OCI-LY7 (cell line): ENCODE data around the gene NFX1. TPM values are rescaled to one million over a fixed set of nuclear protein-coding genes. Genes with fewer than 3 reads are reported as not detected.

Experiments
- BruUV-seq: library from RNA; stranded (reverse); fragments of 400-500 nt; replicated peaks from 2 replicates; lab custom pipeline; 2021; lab: Mats Ljungman, UMichigan
- CTCF ChIA-PET: fragments of 300-600 bp; sonication (Branson Sonifier 250); formaldehyde crosslinking; loops from one replicate; lab custom pipeline; 2022; ENCODE audit warnings: antibody characterized with exemption; ENCODE audit not compliant: unreplicated experiment; lab: Charles Lee
- POLR2A ChIA-PET: fragments of 300-600 bp; sonication (Branson Sonifier 250); formaldehyde crosslinking; loops from one replicate; lab custom pipeline; 2022; ENCODE audit warnings: antibody characterized with exemption; lab: Charles Lee
- DNase-seq: peaks from one replicate; pipeline ENCODE4 v3.0.0-alpha.2; 2015; ENCODE audit warnings: low spot score
- H2AFZ ChIP-seq: fragments of 200-600 bp; sonication (generic), shearing (Covaris generic); 2 replicates; pipeline ENCODE4 v1.6.1; 2014; ENCODE audit warnings: mild to moderate bottlenecking, antibody characterized with exemption, low read length, moderate library complexity
- H3K27ac ChIP-seq: fragments of 200-600 bp; sonication (generic); 2 replicates; pipeline ENCODE4 v1.5.1; 2014; ENCODE audit warnings: mixed run types, low read depth, mild to moderate bottlenecking, moderate library complexity, low read length, inconsistent platforms; ENCODE audit not compliant: poor library complexity, severe bottlenecking
- H3K36me3 ChIP-seq: fragments of 200-600 bp; sonication (generic); 2 replicates; pipeline ENCODE4 v1.6.1; 2014; ENCODE audit warnings: mild to moderate bottlenecking, antibody characterized with exemption, low read length, moderate library complexity, mixed read lengths; ENCODE audit not compliant: insufficient read depth
- H3K4me1 ChIP-seq: fragments of 200-600 bp; sonication (generic); 2 replicates; pipeline ENCODE4 v1.5.1; 2014; ENCODE audit warnings: mild to moderate bottlenecking, low read length; ENCODE audit not compliant: insufficient read depth, poor library complexity, severe bottlenecking
- H3K4me2 ChIP-seq: fragments of 200-600 bp; sonication (generic); 2 replicates; pipeline ENCODE4 v1.6.1; 2014; ENCODE audit warnings: mild to moderate bottlenecking, low read length
- H3K4me3 ChIP-seq: fragments of 200-600 bp; sonication (generic); 2 replicates; pipeline ENCODE4 v1.5.1; 2014; ENCODE audit warnings: mild to moderate bottlenecking, low read depth, low read length; ENCODE audit not compliant: poor library complexity, severe bottlenecking
- H3K79me2 ChIP-seq: fragments of 200-600 bp; sonication (generic); 2 replicates; pipeline ENCODE4 v1.6.1; 2016; ENCODE audit warnings: low read depth, mild to moderate bottlenecking, low read length, moderate library complexity, mixed read lengths; ENCODE audit not compliant: insufficient read depth
- H3K9me2 ChIP-seq: fragments of 200-600 bp; sonication (generic); 2 replicates; pipeline ENCODE4 v1.6.1; 2016; ENCODE audit warnings: mild to moderate bottlenecking, low read length, mixed read lengths; ENCODE audit not compliant: insufficient read depth
- H3K9me3 ChIP-seq: fragments of 200-600 bp; sonication (generic); 2 replicates; pipeline ENCODE4 v1.6.1; 2014; ENCODE audit warnings: mild to moderate bottlenecking, mixed run types, low read length, mixed read lengths
- H4K20me1 ChIP-seq: fragments of 200-600 bp; sonication (generic); 2 replicates; pipeline ENCODE4 v1.6.1; 2014; ENCODE audit warnings: mild to moderate bottlenecking, antibody characterized with exemption, low read length, moderate library complexity, mixed read lengths; ENCODE audit not compliant: insufficient read depth
- CTCF ChIP-seq: fragments of 200-600 bp; sonication (generic); conservative IDR thresholded peaks from 2 replicates; pipeline ENCODE4 v1.5.1; 2014; ENCODE audit warnings: mild to moderate bottlenecking, antibody characterized with exemption, low read length, moderate library complexity, mixed read lengths
- EZH2phosphoT487 ChIP-seq: fragments of 200-600 bp; sonication (generic); IDR thresholded peaks from 2 replicates; pipeline ENCODE4 v1.6.1; 2018; ENCODE audit warnings: low read depth, borderline replicate concordance, mild to moderate bottlenecking, mixed run types, antibody characterized with exemption, low read length, moderate library complexity, mixed read lengths
- intact Hi-C: fragments of 100-400 bp; cut with micrococcal nuclease; formaldehyde crosslinking; loops from one replicate; pipeline ENCODE4 v1.10.0; 2022; ENCODE audit not compliant: unreplicated experiment
- total RNA-seq, 2 experiments: library from RNA; depleted of rRNA in 1 of 2; stranded (reverse); fragments of >200 nt in 1 of 2; shearing (Covaris generic) in 1 of 2; gene quantifications; 2 replicates each; pipeline ENCODE4 v1.2.3, GENCODE V29; 2014 to 2022

NFX1 gene
- total RNA-seq, 2 experiments from 2014 or later, result 32.3 to 58.3 TPM

GRCh38 chr9:33256236-33256635 is 34.1 kb upstream of the NFX1 start:
- H3K9me3 ChIP-seq, result no peaks in the 10 kb centered on the region
- H3K27ac ChIP-seq, result no peak overlapping the region
- no peak overlapping the region for H3K4me2 ChIP-seq
- H2AFZ ChIP-seq, result no peak overlapping the region
- H4K20me1 ChIP-seq, result no peaks in the 10 kb centered on the region
- no peak overlapping the region for H3K4me3 ChIP-seq
- H3K79me2 ChIP-seq, result no peaks in the 10 kb centered on the region
- DNase-seq, result no peak
- H3K9me2 ChIP-seq, result no peaks in the 10 kb centered on the region
- POLR2A ChIA-PET, result no interaction called here
- no TSS peak for BruUV-seq
- CTCF ChIA-PET, result no interaction called here
- H3K4me1 ChIP-seq, result no peaks in the 10 kb centered on the region
- intact Hi-C loops, result no loop called here
- H3K36me3 ChIP-seq, result peaks cover 87% of the 10 kb centered on the region
- no peak for TF ChIP-seq EZH2phosphoT487
- no peak for TF ChIP-seq CTCF

GRCh38 chr9:33257276-33257675 is 33.0 kb upstream of the NFX1 start:
- no peak overlapping the region for H3K4me2 ChIP-seq
- H3K4me3 ChIP-seq, result no peak overlapping the region
- H3K79me2 ChIP-seq, result peaks cover 5% of the 10 kb centered on the region; the same call in 1 of the 2 replicates
- H4K20me1 ChIP-seq, result no peaks in the 10 kb centered on the region
- intact Hi-C loops, result no loop called here
- H3K4me1 ChIP-seq, result no peaks in the 10 kb centered on the region
- POLR2A ChIA-PET, result interaction anchor here (0.9 kb wide), 1 partner anchor 9 kb away, joined by 5 read pairs; no protein-coding TSS in a partner anchor
- TF ChIP-seq CTCF (no peak), EZH2phosphoT487 (no peak)
- peaks cover 97% of the 10 kb centered on the region for H3K36me3 ChIP-seq
- BruUV-seq, result no TSS peak
- H3K9me2 ChIP-seq, result no peaks in the 10 kb centered on the region
- no peak for DNase-seq
- H3K9me3 ChIP-seq, result no peaks in the 10 kb centered on the region
- CTCF ChIA-PET, result no interaction called here
- no peak overlapping the region for H2AFZ ChIP-seq
- no peak overlapping the region for H3K27ac ChIP-seq

GRCh38 chr9:33260372-33260771 is 29.9 kb upstream of the NFX1 start:
- peaks cover 27% of the 10 kb centered on the region for H3K79me2 ChIP-seq
- TF ChIP-seq EZH2phosphoT487 (no peak), CTCF (no peak)
- H3K4me3 ChIP-seq, result no peak overlapping the region
- H3K4me1 ChIP-seq, result peaks cover 6% of the 10 kb centered on the region
- no peak overlapping the region for H2AFZ ChIP-seq
- peaks cover 79% of the 10 kb centered on the region for H3K36me3 ChIP-seq
- H3K9me3 ChIP-seq, result no peaks in the 10 kb centered on the region
- POLR2A ChIA-PET, result no interaction called here
- H3K4me2 ChIP-seq, result no peak overlapping the region
- no peak for DNase-seq
- CTCF ChIA-PET, result no interaction called here
- no peak overlapping the region for H3K27ac ChIP-seq
- intact Hi-C loops, result no loop called here
- no TSS peak for BruUV-seq
- no peaks in the 10 kb centered on the region for H4K20me1 ChIP-seq
- no peaks in the 10 kb centered on the region for H3K9me2 ChIP-seq
